HUES64 (cell line): Measurements from ENCODE around the gene HLA-DRB1.
"Not testable (repeated sequence)": the region's sequence is repeated elsewhere in the genome, so short reads cannot be mapped to it uniquely, and the experiment has no call there.

Experiments used
- H3K27ac ChIP-seq: 2 replicates; pipeline ENCODE4 v1.7.0; 2013; ENCODE audit warnings: low read depth, low read length, inconsistent platforms
- H3K27me3 ChIP-seq: 2 replicates; pipeline ENCODE4 v1.6.1; 2013; ENCODE audit warnings: mild to moderate bottlenecking, low read length; ENCODE audit not compliant: insufficient read depth
- H3K36me3 ChIP-seq: 2 replicates; pipeline ENCODE4 v1.6.1; 2013; ENCODE audit warnings: mild to moderate bottlenecking, low read length; ENCODE audit not compliant: insufficient read depth
- H3K4me1 ChIP-seq: 2 replicates; pipeline ENCODE4 v1.6.1; 2013; ENCODE audit warnings: mild to moderate bottlenecking, low read length, moderate library complexity; ENCODE audit not compliant: insufficient read depth
- H3K4me3 ChIP-seq: 2 replicates; pipeline ENCODE4 v1.5.1; 2013; ENCODE audit warnings: mild to moderate bottlenecking, low read length, moderate library complexity
- H3K9ac ChIP-seq: 2 replicates; pipeline ENCODE4 v1.6.1; 2013; ENCODE audit warnings: mild to moderate bottlenecking, low read depth, low read length
- H3K9me3 ChIP-seq: 2 replicates; pipeline ENCODE4 v1.6.1; 2013; ENCODE audit warnings: low read depth, low read length; ENCODE audit not compliant: insufficient read depth
- WGBS: fragments of 150-250, 120-280 bp; methylation state at CpG from one replicate; pipeline ENCODE4 v1.1.7; 2013; ENCODE audit warnings: missing lambda C conversion rate; 5-methylcytosine and 5-hydroxymethylcytosine counted together

HLA-DRB1 gene

GRCh38 chr6:32581315-32582095 lies 8.1 kb downstream of the HLA-DRB1 start:
- 77% methylated on average over 8 of the region's 8 CpGs for WGBS
- Histone ChIP-seq H3K9ac (no peak overlapping the region), H3K4me1 (no peaks in the 10 kb centered on the region), H3K36me3 (0 out of 2 replicates have a peak, but pooled peaks cover 4% of the 10 kb centered on the region), H3K27me3 (peaks cover 10% of the 10 kb centered on the region), H3K27ac (no peak overlapping the region), H3K4me3 (no peak overlapping the region), H3K9me3 (no peaks in the 10 kb centered on the region)

- Histone ChIP-seq H3K27ac (no peak overlapping the region), H3K9me3 (no peaks in the 10 kb centered on the region), H3K36me3 (0 out of 2 replicates have a peak, but pooled peaks cover 4% of the 10 kb centered on the region), H3K4me3 (no peak overlapping the region), H3K27me3 (peaks cover 10% of the 10 kb centered on the region), H3K4me1 (no peaks in the 10 kb centered on the region), H3K9ac (no peak overlapping the region)
- WGBS: 82% methylated on average over 4 of the region's 4 CpGs
Measured at GRCh38 chr6:32580593-32580992, 9.1 kb downstream of the HLA-DRB1 start.

GRCh38 chr6:32578962-32579361 lies 10.7 kb downstream of the HLA-DRB1 start:
- H3K27me3 ChIP-seq: no peaks in the 10 kb centered on the region
- WGBS: 80% methylated on average over 3 of the region's 3 CpGs
- H3K27ac ChIP-seq: no peak overlapping the region
- no peaks in the 10 kb centered on the region for H3K4me1 ChIP-seq
- H3K4me3 ChIP-seq: no peak overlapping the region
- H3K9ac ChIP-seq: no peak overlapping the region
- 0 out of 2 replicates have a peak, but pooled peaks cover 4% of the 10 kb centered on the region for H3K36me3 ChIP-seq
- no peaks in the 10 kb centered on the region for H3K9me3 ChIP-seq

DNA sequence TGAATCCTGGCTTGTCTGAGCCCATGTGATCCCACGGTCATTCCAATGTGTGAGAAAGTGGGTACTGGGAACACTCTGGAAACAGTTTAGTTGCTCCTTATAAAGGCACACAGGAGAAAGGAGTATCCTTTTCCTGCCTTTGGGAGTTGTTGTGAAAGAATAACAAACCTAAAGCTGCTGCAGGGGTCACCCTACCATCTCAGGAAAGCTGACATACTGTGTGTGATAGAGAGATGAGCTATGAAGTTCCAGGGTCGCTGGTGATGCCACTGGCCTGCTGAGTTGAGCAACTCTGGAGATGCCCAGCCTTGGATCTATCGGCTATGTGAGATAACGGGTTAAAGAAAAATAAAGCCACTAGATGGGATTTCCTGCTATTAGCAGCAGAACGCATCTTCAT lies 12.2 kb downstream of the HLA-DRB1 start:
- H3K4me3 ChIP-seq, H3K9ac ChIP-seq, H3K4me1 ChIP-seq, H3K9me3 ChIP-seq, H3K27me3 ChIP-seq, H3K27ac ChIP-seq, H3K36me3 ChIP-seq: not testable (repeated sequence)
- WGBS: 80% methylated on average over 5 of the region's 5 CpGs

GRCh38 chr6:32576250-32576649 lies 13.4 kb downstream of the HLA-DRB1 start:
- H3K27ac ChIP-seq: no peak overlapping the region
- WGBS: no CpG with 5 or more reads among the region's 1 CpG
- no peaks in the 10 kb centered on the region for H3K4me1 ChIP-seq
- 0 out of 2 replicates have a peak, but pooled peaks cover 4% of the 10 kb centered on the region for H3K36me3 ChIP-seq
- no peaks in the 10 kb centered on the region for H3K27me3 ChIP-seq
- no peak overlapping the region for H3K4me3 ChIP-seq
- no peak overlapping the region for H3K9ac ChIP-seq
- no peaks in the 10 kb centered on the region for H3K9me3 ChIP-seq

- 67% methylated on average over 4 of the region's 4 CpGs for WGBS
- Histone ChIP-seq H3K27me3 (no peaks in the 10 kb centered on the region), H3K4me1 (no peaks in the 10 kb centered on the region), H3K4me3 (no peak overlapping the region), H3K27ac (no peak overlapping the region), H3K9me3 (no peaks in the 10 kb centered on the region), H3K36me3 (no peaks in the 10 kb centered on the region), H3K9ac (no peak overlapping the region)
Measured at GRCh38 chr6:32570363-32570905, 19.2 kb downstream of the HLA-DRB1 start.

- 92% methylated on average over 5 of the region's 6 CpGs for WGBS
Measured at GRCh38 chr6:32568561-32568960, 21.1 kb downstream of the HLA-DRB1 start.

DNA sequence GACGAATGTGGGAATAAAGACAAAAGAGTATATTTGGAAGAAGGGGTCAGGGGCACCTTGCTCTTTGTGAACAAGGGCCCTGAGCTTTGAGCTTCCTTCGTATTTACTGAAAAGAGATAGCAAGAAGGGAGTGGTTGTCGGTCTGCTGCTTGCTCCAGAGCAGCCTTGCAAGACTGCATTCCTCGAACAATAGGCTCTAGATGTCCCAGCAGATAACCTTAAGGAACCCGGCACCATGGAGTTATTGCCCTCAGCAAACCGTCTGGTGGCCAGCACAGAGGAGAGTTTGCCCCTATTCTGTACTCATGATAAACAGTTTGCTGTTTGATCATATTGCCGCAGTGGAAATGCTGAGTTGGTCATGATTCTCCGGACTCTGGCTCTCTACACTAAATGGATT lies 22.7 kb downstream of the HLA-DRB1 start:
- Histone ChIP-seq H3K4me1 (no peaks in the 10 kb centered on the region), H3K36me3 (no peaks in the 10 kb centered on the region), H3K9ac (no peak overlapping the region), H3K27ac (no peak overlapping the region), H3K4me3 (no peak overlapping the region), H3K27me3 (no peaks in the 10 kb centered on the region), H3K9me3 (no peaks in the 10 kb centered on the region)
- 81% methylated on average over 7 of the region's 8 CpGs for WGBS

More at GRCh38 chr6:32568561-32568960, 21.1 kb downstream of the HLA-DRB1 start:
- H3K4me3 ChIP-seq: no peak overlapping the region
- H3K9ac ChIP-seq: no peak overlapping the region
- no peaks in the 10 kb centered on the region for H3K27me3 ChIP-seq
- H3K27ac ChIP-seq: no peak overlapping the region
- no peaks in the 10 kb centered on the region for H3K4me1 ChIP-seq
- no peaks in the 10 kb centered on the region for H3K36me3 ChIP-seq
- no peaks in the 10 kb centered on the region for H3K9me3 ChIP-seq

- Histone ChIP-seq H3K27ac (no peak overlapping the region), H3K9me3 (no peaks in the 10 kb centered on the region), H3K9ac (no peak overlapping the region), H3K36me3 (no peaks in the 10 kb centered on the region), H3K27me3 (no peaks in the 10 kb centered on the region), H3K4me1 (no peaks in the 10 kb centered on the region), H3K4me3 (no peak overlapping the region)
- WGBS: 97% methylated on average over 1 of the region's 1 CpG
Measured at GRCh38 chr6:32565511-32565910, 24.1 kb downstream of the HLA-DRB1 start.

DNA sequence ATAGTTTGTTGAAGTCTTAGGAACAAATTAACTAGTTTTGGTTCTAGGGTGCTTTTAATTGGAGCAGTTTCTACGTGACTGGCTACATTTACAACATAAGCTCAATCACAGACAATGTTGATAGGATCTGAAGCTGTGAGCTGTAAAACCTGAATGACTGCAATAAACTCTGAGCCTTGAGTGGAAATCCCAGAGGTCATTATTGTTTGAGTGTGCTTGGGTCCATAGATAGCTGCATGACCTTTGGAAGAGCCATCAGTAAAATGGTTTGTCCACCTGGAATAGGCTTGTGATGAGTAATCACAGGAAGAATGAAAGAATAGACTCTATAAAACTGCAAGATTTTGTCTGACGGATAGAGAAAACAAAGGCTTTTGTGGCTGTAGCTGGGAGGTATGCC lies 26.7 kb downstream of the HLA-DRB1 start:
- 86% methylated on average over 2 of the region's 2 CpGs for WGBS
- no peaks in the 10 kb centered on the region for H3K27me3 ChIP-seq

GRCh38 chr6:32559747-32560146 lies 29.9 kb downstream of the HLA-DRB1 start:
- Histone ChIP-seq H3K9me3 (no peaks in the 10 kb centered on the region), H3K36me3 (no peaks in the 10 kb centered on the region), H3K9ac (no peak overlapping the region), H3K4me1 (no peaks in the 10 kb centered on the region), H3K27ac (no peak overlapping the region), H3K4me3 (no peak overlapping the region), H3K27me3 (no peaks in the 10 kb centered on the region)
- WGBS: 94% methylated on average over 7 of the region's 7 CpGs

More for the DNA sequence above, 26.7 kb downstream of the HLA-DRB1 start:
- H3K4me3 ChIP-seq: no peak overlapping the region
- no peaks in the 10 kb centered on the region for H3K9me3 ChIP-seq
- H3K4me1 ChIP-seq: no peaks in the 10 kb centered on the region
- H3K27ac ChIP-seq: no peak overlapping the region
- no peak overlapping the region for H3K9ac ChIP-seq
- no peaks in the 10 kb centered on the region for H3K36me3 ChIP-seq
